Endothelial cell (in vitro differentiated cells): ENCODE data around the gene ARHGAP6. TPM values are rescaled to one million over a fixed set of nuclear protein-coding genes. Genes with fewer than 3 reads are reported as not detected.
A peak's percentile ranks its signal among the peaks of the same experiment; 100 is the strongest.

ENCODE experiments used
- DNase-seq: peaks from one replicate; pipeline ENCODE4 v3.0.0; 2021; ENCODE audit warnings: low spot score
- H3K27ac Mint-ChIP-seq: one replicate; pipeline ENCODE4 v1.8.0; 2021; ENCODE audit warnings: mixed read lengths, inconsistent platforms; ENCODE audit not compliant: unreplicated experiment
- H3K27me3 Mint-ChIP-seq: one replicate; pipeline ENCODE4 v1.8.0; 2021; ENCODE audit warnings: mild to moderate bottlenecking, moderate library complexity, mixed read lengths, inconsistent platforms; ENCODE audit not compliant: unreplicated experiment
- H3K36me3 Mint-ChIP-seq: one replicate; pipeline ENCODE4 v1.8.0; 2021; ENCODE audit warnings: mild to moderate bottlenecking, low read depth, mixed read lengths, inconsistent platforms; ENCODE audit not compliant: unreplicated experiment
- H3K4me1 Mint-ChIP-seq: one replicate; pipeline ENCODE4 v1.8.0; 2021; ENCODE audit warnings: mild to moderate bottlenecking, mixed read lengths, inconsistent platforms; ENCODE audit not compliant: unreplicated experiment
- H3K4me3 Mint-ChIP-seq: one replicate; pipeline ENCODE4 v1.8.0; 2021; ENCODE audit warnings: mild to moderate bottlenecking, mixed read lengths, inconsistent platforms; ENCODE audit not compliant: unreplicated experiment
- H3K9me3 Mint-ChIP-seq: one replicate; pipeline ENCODE4 v1.8.0; 2021; ENCODE audit warnings: mixed read lengths, inconsistent platforms; ENCODE audit not compliant: unreplicated experiment
- CTCF ChIP-seq: fragments of 200-600 bp; sonication (generic); IDR thresholded peaks from one replicate; pipeline ENCODE4 v1.5.0; 2021; ENCODE audit warnings: antibody characterized with exemption; ENCODE audit not compliant: unreplicated experiment
- total RNA-seq: library from RNA; stranded (reverse); fragmentation: NEBNext Ultra II Directional; extraction: Animal tissue kit (Norgen Biotek cat#: 25700); gene quantifications from one replicate; pipeline ENCODE4 v1.2.1, GENCODE V29; 2021; ENCODE audit not compliant: unreplicated experiment

Gene ARHGAP6
- total RNA-seq, 1 donor from 2014 or later = 4.1 TPM

- H3K4me3 Mint-ChIP-seq = no peak overlapping the region
- H3K27ac Mint-ChIP-seq = no peak overlapping the region
- H3K36me3 Mint-ChIP-seq = no peaks in the 10 kb centered on the region
- no peak for DNase-seq
- no peaks in the 10 kb centered on the region for H3K4me1 Mint-ChIP-seq
- no peak for TF ChIP-seq CTCF
- peaks cover 2% of the 10 kb centered on the region for H3K27me3 Mint-ChIP-seq
- no peaks in the 10 kb centered on the region for H3K9me3 Mint-ChIP-seq
Measured at GRCh38 chrX:11434607-11435006, 231.1 kb downstream of the ARHGAP6 start.

- no peaks in the 10 kb centered on the region for H3K27me3 Mint-ChIP-seq
- peaks cover 3% of the 10 kb centered on the region for H3K4me1 Mint-ChIP-seq
- no peak for DNase-seq
- H3K36me3 Mint-ChIP-seq = no peaks in the 10 kb centered on the region
- H3K27ac Mint-ChIP-seq = no peak overlapping the region
- no peaks in the 10 kb centered on the region for H3K9me3 Mint-ChIP-seq
- no peak overlapping the region for H3K4me3 Mint-ChIP-seq
- TF ChIP-seq CTCF = no peak
Measured at GRCh38 chrX:11431786-11432185, 233.9 kb downstream of the ARHGAP6 start.

GRCh38 chrX:11430271-11430670 lies 235.4 kb downstream of the ARHGAP6 start:
- no peaks in the 10 kb centered on the region for H3K36me3 Mint-ChIP-seq
- H3K27me3 Mint-ChIP-seq = no peaks in the 10 kb centered on the region
- H3K9me3 Mint-ChIP-seq = no peaks in the 10 kb centered on the region
- peaks cover 6% of the 10 kb centered on the region for H3K4me1 Mint-ChIP-seq
- TF ChIP-seq CTCF = no peak
- H3K4me3 Mint-ChIP-seq = no peak overlapping the region
- DNase-seq = no peak
- H3K27ac Mint-ChIP-seq = no peak overlapping the region

- Mint-ChIP-seq H3K36me3 (no peaks in the 10 kb centered on the region), H3K27me3 (no peaks in the 10 kb centered on the region), H3K27ac (no peak overlapping the region), H3K9me3 (no peaks in the 10 kb centered on the region), H3K4me1 (peaks cover 6% of the 10 kb centered on the region), H3K4me3 (no peak overlapping the region)
- no peak for DNase-seq
- TF ChIP-seq CTCF = no peak
Measured at GRCh38 chrX:11429538-11430085, 236.1 kb downstream of the ARHGAP6 start.

- Mint-ChIP-seq H3K27me3 (no peaks in the 10 kb centered on the region), H3K36me3 (no peaks in the 10 kb centered on the region), H3K27ac (no peak overlapping the region), H3K4me3 (no peak overlapping the region), H3K4me1 (peaks cover 6% of the 10 kb centered on the region), H3K9me3 (no peaks in the 10 kb centered on the region)
- peak; percentile 37 for DNase-seq
- TF ChIP-seq CTCF = no peak
Measured at GRCh38 chrX:11427453-11428071, 238.2 kb downstream of the ARHGAP6 start.
